ENCODE results near the gene HOXA11.

- TF ChIP-seq CTCF (IDR thresholded peaks at IDR 0.05) (no peak), GATA2 (CRISPR knock-in tag; IDR thresholded peaks at IDR 0.05) (no peak), FOXM1 (IDR thresholded peaks at IDR 0.05; ENCODE audit: low read depth) (no peak), POLR2AphosphoS5 (IDR thresholded peaks at IDR 0.05; ENCODE audit: low read depth, low read length) (no peak), SIN3A (IDR thresholded peaks at IDR 0.05; ENCODE audit: borderline replicate concordance, low read depth, low read length) (no peak), TCF12 (IDR thresholded peaks at IDR 0.05) (no peak), FOSL2 (IDR thresholded peaks at IDR 0.05; ENCODE audit: borderline replicate concordance, low read depth) (no peak), RFX5 (IDR thresholded peaks at IDR 0.05; ENCODE audit: low read length) (no peak), YY1 (IDR thresholded peaks at IDR 0.05; ENCODE audit: low read depth) (no peak), EZH2phosphoT487 (IDR thresholded peaks at IDR 0.05; ENCODE audit: borderline replicate concordance, low read depth) (no peak)
Observed at GRCh38 chr7:27172823-27173510, 12.1 kb downstream of the HOXA11 start.
